Endothelial cell of umbilical vein (primary cell): ENCODE results near the gene CBLC.

Experiments
- CTCF ChIP-seq, 2 donors: IDR thresholded peaks; 1 replicate in 1 of 2; 2 replicates in 1 of 2; pipeline ENCODE4 v1.5.1; 2011; ENCODE audit warnings: low read length in 2 of 2, mild to moderate bottlenecking in 2 of 2, moderate library complexity in 2 of 2, control low read depth in 1 of 2, inconsistent platforms in 1 of 2, low read depth in 1 of 2; ENCODE audit not compliant: insufficient read depth in 1 of 2; ENCODE audit errors: extremely low read depth in 1 of 2
- MAX ChIP-seq: IDR thresholded peaks from 2 replicates; pipeline ENCODE4 v1.6.1; 2011; ENCODE audit not compliant: insufficient read depth, insufficient read length
- POLR2A ChIP-seq: IDR thresholded peaks from 2 replicates; pipeline ENCODE4 v1.6.1; 2012; ENCODE audit warnings: low read depth, mild to moderate bottlenecking, control low read depth, low read length
- POLR2AphosphoS5 ChIP-seq: IDR thresholded peaks from 2 replicates; pipeline ENCODE4 v1.6.1; 2012; ENCODE audit warnings: low read depth, mild to moderate bottlenecking, control low read depth, low read length, moderate library complexity; ENCODE audit not compliant: insufficient read depth

- TF ChIP-seq CTCF (IDR thresholded peaks at IDR 0.05; ENCODE audit: extremely low read depth in 1 of 2, insufficient read depth in 1 of 2, low read depth in 1 of 2, low read length in 2 of 2) (no peak), POLR2AphosphoS5 (no peak), MAX (no peak), POLR2A (no peak)
These were observed 5.9 kb downstream of the CBLC start for GRCh38 chr19:44783545-44783944.
